CD4-positive, alpha-beta memory T cell (primary cell): Measurements from ENCODE around the gene LYSMD1. TPM values are rescaled to one million over a fixed set of nuclear protein-coding genes. Genes with fewer than 3 reads are reported as not detected.
"Not testable (repeated sequence)": the region's sequence is repeated elsewhere in the genome, so short reads cannot be mapped to it uniquely, and the experiment has no call there.

Experiments used
- CTCF ChIA-PET: fragments of 350-600 bp; sonication (Branson Sonifier 250); formaldehyde crosslinking; loops from one replicate; lab custom pipeline; 2021; ENCODE audit warnings: inconsistent platforms; ENCODE audit not compliant: partially characterized antibody; lab: Charles Lee
- POLR2A ChIA-PET: fragments of 350-600 bp; sonication (Branson Sonifier 250); formaldehyde crosslinking; loops from one replicate; lab custom pipeline; 2021; ENCODE audit not compliant: partially characterized antibody; lab: Charles Lee
- DNase-seq, 5 donors: peaks; one replicate each; pipeline versions ENCODE4 v3.0.0 to v3.0.0-alpha.2; 2020 to 2022; ENCODE audit warnings: mixed read lengths in 1 of 5
- H3K27ac ChIP-seq: one replicate; pipeline ENCODE4 v1.7.0; 2013; ENCODE audit warnings: low read depth, low read length
- H3K27me3 ChIP-seq: 2 replicates; pipeline ENCODE4 v1.7.0; 2013; ENCODE audit warnings: mild to moderate bottlenecking, low read length, moderate library complexity; ENCODE audit not compliant: insufficient read depth
- H3K36me3 ChIP-seq: 2 replicates; pipeline ENCODE4 v1.7.0; 2013; ENCODE audit warnings: mild to moderate bottlenecking, low read length, moderate library complexity; ENCODE audit not compliant: insufficient read depth
- H3K4me1 ChIP-seq: 2 replicates; pipeline ENCODE4 v1.7.0; 2013; ENCODE audit warnings: mild to moderate bottlenecking, low read length, moderate library complexity; ENCODE audit not compliant: insufficient read depth
- H3K4me3 ChIP-seq, 2 donors: one replicate each; pipeline ENCODE4 v1.7.0; 2013; ENCODE audit warnings: low read length in 2 of 2, mild to moderate bottlenecking in 1 of 2
- H3K9me3 ChIP-seq, 2 donors: one replicate each; pipeline ENCODE4 v1.7.0; 2013; ENCODE audit warnings: low read length in 2 of 2, control low read depth in 1 of 2; ENCODE audit not compliant: control insufficient read depth in 1 of 2
- H3K27ac Mint-ChIP-seq, 7 donors: one replicate each; pipeline ENCODE4 v1.8.0; 2020 to 2021; ENCODE audit warnings: mixed read lengths in 7 of 7, mild to moderate bottlenecking in 6 of 7, inconsistent platforms in 3 of 7, moderate library complexity in 3 of 7
- H3K27me3 Mint-ChIP-seq, 2 donors: one replicate each; pipeline ENCODE4 v1.8.0; 2020 to 2021; ENCODE audit warnings: mixed read lengths in 2 of 2
- H3K36me3 Mint-ChIP-seq, 2 donors: one replicate each; pipeline ENCODE4 v1.8.0; 2020 to 2021; ENCODE audit warnings: mixed read lengths in 2 of 2, inconsistent platforms in 1 of 2, mild to moderate bottlenecking in 1 of 2
- H3K4me1 Mint-ChIP-seq, 4 donors: one replicate each; pipeline ENCODE4 v1.8.0; 2020 to 2021; ENCODE audit warnings: mixed read lengths in 4 of 4, mild to moderate bottlenecking in 1 of 4
- H3K4me3 Mint-ChIP-seq, 8 donors: one replicate each; pipeline ENCODE4 v1.8.0; 2020 to 2021; ENCODE audit warnings: mixed read lengths in 8 of 8, mild to moderate bottlenecking in 7 of 8, moderate library complexity in 6 of 8, inconsistent platforms in 3 of 8
- H3K9me3 Mint-ChIP-seq, 8 donors: one replicate each; pipeline ENCODE4 v1.8.0; 2020 to 2021; ENCODE audit warnings: mixed read lengths in 8 of 8, mild to moderate bottlenecking in 5 of 8, inconsistent platforms in 3 of 8, moderate library complexity in 1 of 8
- intact Hi-C: fragments of 100-400 bp; cut with micrococcal nuclease; formaldehyde crosslinking; loops from one replicate; pipeline ENCODE4 v1.15.1; 2023
- polyA plus RNA-seq, 2 donors: library from polyadenylated mRNA; unstranded; fragments of 300-500 nt; fragmentation: Illumina TruSeq; gene quantifications; one replicate each; pipeline ENCODE4 v1.2.3, GENCODE V29; 2021
- total RNA-seq, 2 experiments: library from RNA; stranded (reverse); gene quantifications; one replicate each; pipeline ENCODE4 v1.2.3, GENCODE V29; 2021

LYSMD1 gene
- total and polyA plus RNA-seq, 4 experiments from 2014 or later = 0.59 to 1.3 (median 1.0) TPM; not detected in 1

DNA sequence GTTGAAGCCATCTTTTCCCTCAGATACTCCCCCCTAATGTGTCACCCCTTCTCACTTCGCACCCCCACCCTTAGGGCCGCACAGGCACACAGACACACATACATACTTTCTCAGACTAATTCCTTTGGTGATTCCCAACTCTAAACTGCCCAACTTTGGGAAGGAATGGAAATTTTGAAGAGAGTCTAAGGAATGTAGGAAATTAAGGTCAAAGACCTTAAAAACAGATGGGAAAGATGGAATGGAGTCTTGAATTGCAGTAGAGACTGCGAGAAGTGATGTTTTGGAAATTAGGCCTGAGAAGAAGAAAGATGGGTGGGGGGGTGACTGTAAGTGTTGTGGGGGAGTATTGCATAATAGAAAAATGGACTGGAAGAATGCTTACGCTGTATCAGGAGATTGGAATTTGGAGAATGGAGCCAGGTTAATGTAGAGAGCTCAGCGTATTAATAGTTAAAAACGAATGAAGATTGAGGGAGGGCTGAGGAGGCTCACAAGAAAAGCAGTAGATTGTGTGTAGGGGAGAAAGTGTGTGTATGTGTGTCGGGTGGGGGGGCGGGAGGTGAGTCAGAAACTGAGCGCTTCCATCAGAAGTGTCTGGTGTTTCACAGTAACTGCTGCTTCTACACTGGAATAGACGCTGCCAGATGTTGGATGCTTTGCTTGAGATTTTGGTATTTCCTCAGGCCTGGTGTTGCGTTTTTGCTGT, 34.3 kb upstream of the LYSMD1 start:
- intact Hi-C loops = loop anchor here (2.0 to 10.0 kb wide), 2 partner anchors 147 to 195 kb away; partner anchors contain the start of genes PSMB4 and RFX5
- no peaks in the 10 kb centered on the region for H3K9me3 ChIP-seq
- peak overlapping the region; percentile 89 to 99 for H3K4me3 ChIP-seq
- Mint-ChIP-seq H3K27me3 (peaks cover 0 to 2% of the 10 kb centered on the region in 2 donors), H3K36me3 (peaks cover 3 to 27% of the 10 kb centered on the region in 2 donors), H3K4me3 (peak overlapping the region; percentile 96 to 100 (median 98)), H3K9me3 (peaks cover 0 to 3% (median 0%) of the 10 kb centered on the region in 8 donors), H3K4me1 (peaks cover 33 to 60% (median 49%) of the 10 kb centered on the region in 4 donors), H3K27ac (peak overlapping the region; percentile 93 to 100 (median 97))
- ChIA-PET POLR2A (interaction anchor here (1.2 to 4.5 kb wide), 5 partner anchors 10 to 55 kb away, joined by 3 to 25 read pairs (median 4); partner anchors contain the start of genes PSMD4, TNFAIP8L2 and VPS72), CTCF (interaction anchor here (1.1 to 2.6 kb wide), 4 partner anchors 45 to 141 kb away, joined by 3 to 8 read pairs (median 4); no protein-coding TSS in a partner anchor)
- H3K27ac ChIP-seq = peak overlapping the region; percentile 79
- DNase-seq = peak in 1 of 5 donors; percentile 47
- no peaks in the 10 kb centered on the region for H3K27me3 ChIP-seq
- H3K36me3 ChIP-seq = peaks cover 5% of the 10 kb centered on the region
- H3K4me1 ChIP-seq = peaks cover 39% of the 10 kb centered on the region

DNA sequence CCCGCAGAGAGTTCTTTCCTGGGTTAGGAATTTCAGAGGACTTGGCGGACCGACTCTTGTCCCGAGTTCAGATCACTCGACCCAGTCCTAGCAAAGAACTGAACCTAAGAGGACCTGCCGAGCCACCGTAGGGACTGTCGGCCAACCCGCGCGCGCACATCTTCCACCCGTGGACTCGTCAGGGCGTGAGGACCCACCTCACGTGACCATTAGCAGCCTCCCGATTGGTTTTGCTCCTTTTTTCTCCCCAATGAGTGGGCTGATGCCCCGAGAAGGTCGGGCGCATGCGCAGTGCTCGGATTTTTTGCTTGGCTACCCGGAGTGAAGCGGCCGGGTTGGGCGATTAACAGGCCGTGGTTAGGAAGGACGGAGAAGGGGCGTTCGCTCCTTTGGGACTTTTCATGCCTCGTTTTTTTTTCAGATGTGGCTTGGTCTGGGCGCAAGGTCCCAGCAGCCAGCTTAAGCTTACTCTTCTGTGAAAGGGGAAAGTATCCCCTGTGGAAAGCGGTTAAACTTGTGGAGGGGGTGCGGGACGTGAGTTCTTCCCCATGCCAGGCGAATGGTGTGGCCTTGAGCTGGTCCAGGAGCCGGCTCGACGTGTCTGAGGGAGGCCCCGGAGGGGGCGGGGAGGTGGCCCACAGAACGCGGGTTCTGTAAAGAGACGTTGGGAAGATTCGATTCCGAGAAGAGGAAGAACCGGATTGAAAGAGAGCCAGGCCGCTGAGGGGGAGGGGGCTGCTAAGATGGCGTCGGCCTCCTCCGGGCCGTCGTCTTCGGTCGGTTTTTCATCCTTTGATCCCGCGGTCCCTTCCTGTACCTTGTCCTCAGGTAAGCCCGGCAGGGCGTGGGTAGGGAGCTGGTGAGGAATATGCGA, 32.8 kb upstream of the LYSMD1 start, which contains the start of gene PIP5K1A:
TSS of gene PIP5K1A (plus strand) at position 299 of the 874 bp plus-strand sequence. CDS start at position 744, 445 bp downstream.
- H3K4me3 ChIP-seq = peak within 1 kb of the TSS; percentile 89 to 99
- peaks cover 34% of the 10 kb centered on the region for H3K4me1 ChIP-seq
- DNase-seq = peak; percentile 96 to 99 (median 98)
- H3K27me3 ChIP-seq = no peaks in the 10 kb centered on the region
- POLR2A ChIA-PET = interaction anchor here (0.6 to 4.5 kb wide), 12 partner anchors 9 to 834 kb away, joined by 3 to 25 read pairs (median 3); partner anchors contain the start of genes LYSMD1, MINDY1, PSMD4 and RPRD2
- intact Hi-C loops = loop anchor here (1.0 to 10.0 kb wide), 5 partner anchors 8 to 196 kb away; partner anchors contain the start of genes PSMB4, RFX5, SCNM1 and VPS72
- CTCF ChIA-PET = interaction anchor here (1.2 to 1.7 kb wide), 2 partner anchors 53 to 142 kb away, joined by 3 to 4 read pairs; no protein-coding TSS in a partner anchor
- Mint-ChIP-seq H3K4me1 (peaks cover 29 to 53% (median 41%) of the 10 kb centered on the region in 4 donors), H3K27ac (peak within 1 kb of the TSS; percentile 93 to 100 (median 97)), H3K36me3 (peaks cover 3 to 20% of the 10 kb centered on the region in 2 donors), H3K9me3 (peaks cover 0 to 3% (median 0%) of the 10 kb centered on the region in 8 donors), H3K4me3 (peak within 1 kb of the TSS; percentile 96 to 100 (median 98)), H3K27me3 (peaks cover 0 to 2% of the 10 kb centered on the region in 2 donors)
- no peaks in the 10 kb centered on the region for H3K9me3 ChIP-seq
- H3K36me3 ChIP-seq = peaks cover 5% of the 10 kb centered on the region
- H3K27ac ChIP-seq = peak within 1 kb of the TSS; percentile 79

DNA sequence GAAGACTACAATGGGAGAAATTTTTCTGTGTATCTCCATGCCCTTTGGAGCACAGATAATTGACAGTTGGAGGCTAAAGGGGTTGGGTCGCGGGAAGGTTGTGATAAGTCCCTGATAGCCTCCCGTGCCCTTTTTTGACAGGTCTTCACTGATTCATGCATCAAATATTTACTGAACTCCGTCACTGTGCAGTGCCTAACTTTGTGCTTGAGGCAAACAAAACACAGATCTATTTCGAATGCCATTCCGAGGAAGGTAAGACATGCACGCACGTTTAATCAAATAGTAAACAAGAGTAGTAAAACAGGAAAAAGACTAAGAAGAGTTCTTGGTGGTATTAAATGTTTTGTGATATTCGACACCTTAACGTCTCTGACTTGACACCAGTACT, 32.2 kb upstream of the LYSMD1 start:
- Histone ChIP-seq H3K4me1 (peaks cover 34% of the 10 kb centered on the region), H3K9me3 (no peaks in the 10 kb centered on the region), H3K4me3 (peak overlapping the region; percentile 89 to 99), H3K36me3 (peaks cover 2% of the 10 kb centered on the region), H3K27me3 (no peaks in the 10 kb centered on the region), H3K27ac (peak overlapping the region; percentile 79)
- Mint-ChIP-seq H3K4me1 (peaks cover 28 to 53% (median 40%) of the 10 kb centered on the region in 4 donors), H3K36me3 (peaks cover 3 to 18% of the 10 kb centered on the region in 2 donors), H3K9me3 (peaks cover 0 to 3% (median 0%) of the 10 kb centered on the region in 8 donors), H3K4me3 (peak overlapping the region; percentile 96 to 100 (median 98)), H3K27me3 (peaks cover 0 to 2% of the 10 kb centered on the region in 2 donors), H3K27ac (peak overlapping the region; percentile 93 to 100 (median 97))
- intact Hi-C loops = loop anchor here (1.0 to 10.0 kb wide), 5 partner anchors 8 to 197 kb away; partner anchors contain the start of genes PSMB4, RFX5, SCNM1 and VPS72
- DNase-seq = peak in 1 of 5 donors; percentile 2
- CTCF ChIA-PET = interaction anchor here (1.8 to 3.8 kb wide), 2 partner anchors 54 to 142 kb away, joined by 12 to 17 read pairs; no protein-coding TSS in a partner anchor
- POLR2A ChIA-PET = interaction anchor here (0.6 to 4.5 kb wide), 4 partner anchors 8 to 191 kb away, joined by 3 to 25 read pairs (median 3); partner anchors contain the start of genes MINDY1 and VPS72

DNA sequence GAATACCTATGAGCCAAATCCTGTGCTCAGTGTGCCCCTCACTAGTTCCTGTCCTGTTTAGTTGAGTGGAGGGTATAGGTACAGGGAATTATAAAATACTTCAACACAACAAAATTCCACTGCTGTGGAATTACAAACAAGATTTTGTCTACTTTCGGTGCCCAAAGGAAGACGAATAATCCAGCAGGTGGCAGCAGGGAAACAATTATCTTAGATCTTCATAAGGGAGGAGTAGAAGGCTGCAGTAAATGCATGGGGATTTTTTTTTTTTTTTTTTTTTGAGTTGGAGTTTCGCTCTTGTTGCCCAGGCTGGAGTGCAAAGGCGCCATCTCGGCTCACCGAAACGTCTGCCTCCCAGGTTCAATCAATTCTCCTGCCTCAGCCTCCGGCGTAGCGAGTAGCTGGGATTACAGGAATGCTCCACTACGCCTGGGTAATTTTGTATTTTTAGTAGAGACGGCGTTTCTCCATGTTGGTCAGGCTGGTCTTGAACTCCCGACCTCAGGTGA, 30.6 kb upstream of the LYSMD1 start:
- H3K4me3 ChIP-seq = no peak overlapping the region
- intact Hi-C loops = loop anchor here (1.0 to 10.0 kb wide), 2 partner anchors 55 to 198 kb away; partner anchors contain the start of gene PSMB4
- H3K9me3 ChIP-seq = no peaks in the 10 kb centered on the region
- Mint-ChIP-seq H3K4me1 (peaks cover 24 to 41% (median 33%) of the 10 kb centered on the region in 4 donors), H3K36me3 (peaks cover 3 to 11% of the 10 kb centered on the region in 2 donors), H3K27ac (peak overlapping the region in 2 of 7 donors; percentile 63 to 78), H3K9me3 (peaks cover 0 to 3% (median 0%) of the 10 kb centered on the region in 8 donors), H3K27me3 (peaks cover 0 to 2% of the 10 kb centered on the region in 2 donors), H3K4me3 (peak overlapping the region in 7 of 8 donors; percentile 26 to 67 (median 51))
- no peaks in the 10 kb centered on the region for H3K27me3 ChIP-seq
- CTCF ChIA-PET = interaction anchor here (0.7 to 3.8 kb wide), 10 partner anchors 35 to 728 kb away, joined by 3 to 20 read pairs (median 4); no protein-coding TSS in a partner anchor
- no peaks in the 10 kb centered on the region for H3K36me3 ChIP-seq
- H3K27ac ChIP-seq = no peak overlapping the region
- DNase-seq = peak; percentile 59 to 74 (median 63)
- peaks cover 27% of the 10 kb centered on the region for H3K4me1 ChIP-seq
- POLR2A ChIA-PET = interaction anchor here (0.6 kb wide), 1 partner anchor 165 kb away, joined by 3 read pairs; no protein-coding TSS in a partner anchor

DNA sequence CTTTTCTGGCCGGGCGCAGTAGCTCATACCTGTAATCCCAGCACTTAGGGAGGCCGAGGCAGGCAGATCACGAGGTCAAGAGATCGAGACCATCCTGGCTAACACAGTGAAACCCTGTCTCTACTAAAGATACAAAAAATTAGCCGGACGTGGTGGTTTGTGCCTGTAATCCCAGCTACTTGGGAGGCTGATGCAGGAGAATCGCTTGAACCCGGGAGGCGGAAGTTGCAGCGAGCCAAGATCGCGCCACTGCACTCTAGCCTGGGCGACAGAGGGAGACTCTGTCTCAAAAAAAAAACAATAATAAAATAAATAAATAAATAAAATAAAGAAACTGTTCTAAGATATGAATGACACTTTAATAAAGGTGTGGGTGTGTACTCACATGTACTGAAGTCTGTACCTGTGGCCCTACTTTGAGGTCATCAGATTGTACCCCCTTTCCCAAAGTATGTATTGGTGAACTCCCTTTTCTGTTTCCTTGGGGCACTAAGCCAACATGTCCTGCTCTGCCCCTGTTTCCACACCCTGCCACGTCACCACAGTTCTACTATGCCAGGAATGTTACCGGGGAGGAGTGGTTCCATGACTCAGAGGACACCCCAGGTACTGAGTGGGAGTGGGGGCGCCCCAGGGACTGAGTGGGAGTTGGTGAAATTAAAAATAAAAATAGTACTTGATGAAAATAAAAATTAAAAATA, 29.3 kb upstream of the LYSMD1 start:
- H3K27me3 ChIP-seq, H3K27ac ChIP-seq, H3K27ac Mint-ChIP-seq, H3K9me3 ChIP-seq, DNase-seq, H3K4me3 Mint-ChIP-seq, H3K36me3 ChIP-seq, H3K9me3 Mint-ChIP-seq, H3K27me3 Mint-ChIP-seq, H3K4me3 ChIP-seq: not testable (repeated sequence)
- H3K4me1 ChIP-seq = peaks cover 25% of the 10 kb centered on the region
- ChIA-PET POLR2A (interaction anchor here (0.6 to 1.8 kb wide), 2 partner anchors 57 to 95 kb away, joined by 3 to 7 read pairs; no protein-coding TSS in a partner anchor), CTCF (interaction anchor here (0.8 to 3.8 kb wide), 7 partner anchors 17 to 145 kb away, joined by 3 to 20 read pairs (median 6); no protein-coding TSS in a partner anchor)
- intact Hi-C loops = loop anchor here (5.0 to 10.0 kb wide), 2 partner anchors 38 to 200 kb away; partner anchors contain the start of genes PSMB4 and TNFAIP8L2
- H3K36me3 Mint-ChIP-seq = peaks cover 1 to 12% of the 10 kb centered on the region in 2 donors
- peaks cover 21 to 43% (median 35%) of the 10 kb centered on the region in 4 donors for H3K4me1 Mint-ChIP-seq
